Measurements from ENCODE around the gene ADARB1. TPM values are rescaled to one million over a fixed set of nuclear protein-coding genes. Genes with fewer than 3 reads are reported as not detected.

The ADARB1 gene
- total RNA-seq, 5 donors from 2014 or later (not counting 1 experiment from before 2014, with no cell fraction given), result 39.7 to 50.3 (median 44.5) TPM

- DNase-seq, result no peak
- Histone ChIP-seq H3K4me1 (ENCODE audit: control insufficient read depth in 1 of 2, extremely low read depth in 1 of 2, insufficient read depth in 2 of 2, low read length in 2 of 2) (peaks cover 23 to 33% of the 10 kb centered on the region in 2 experiments), H3K9me3 (no peaks in the 10 kb centered on the region), H3K27me3 (replicated peaks in 1 of 2; ENCODE audit: control insufficient read depth in 2 of 2, extremely low read depth in 1 of 2, insufficient read depth in 2 of 2, low read length in 1 of 2) (peaks cover 0 to 3% of the 10 kb centered on the region in 2 experiments), H3K4me3 (ENCODE audit: control insufficient read depth in 1 of 2, extremely low read depth in 1 of 2, low read length in 1 of 2) (peak overlapping the region; percentile 52 to 57), H3K27ac (ENCODE audit: low read length) (no peak overlapping the region), H3K36me3 (ENCODE audit: control insufficient read depth in 2 of 2, extremely low read depth in 1 of 2, insufficient read depth in 1 of 2, low read length in 1 of 2) (no peaks in the 10 kb centered on the region)
- ChIA-PET POLR2A (no interaction called here), CTCF (interaction anchor here in 1 of 2 donors (1.4 kb wide), 1 partner anchor 65 kb away, joined by 3 read pairs; no protein-coding TSS in a partner anchor)
- no peak for ATAC-seq (replicated peaks in 1 of 4)
- Mint-ChIP-seq H3K4me3 (peak overlapping the region; percentile 90 to 97 (median 94)), H3K9me3 (no peaks in the 10 kb centered on the region), H3K27me3 (no peaks in the 10 kb centered on the region), H3K4me1 (peaks cover 33 to 38% (median 37%) of the 10 kb centered on the region in 3 donors), H3K36me3 (no peaks in the 10 kb centered on the region), H3K27ac (peak overlapping the region; percentile 87 to 92)
- 35% methylated on average over 22 of the region's 42 CpGs for WGBS (ENCODE audit: insufficient coverage)
Observed at GRCh38 chr21:45073301-45074047, 906 bp upstream of the ADARB1 start.

- CTCF ChIA-PET, result interaction anchor here in 1 of 2 donors (0.6 to 1.4 kb wide), 2 partner anchors 53 to 62 kb away, joined by 3 to 5 read pairs; no protein-coding TSS in a partner anchor
- peak in 9 of 35 experiments; percentile 3 to 43 (median 26) for DNase-seq
- POLR2A ChIA-PET, result no interaction called here
- H3K4me1 Mint-ChIP-seq, result peaks cover 48 to 54% (median 53%) of the 10 kb centered on the region in 3 donors
- peak overlapping the region; percentile 72 to 88 (median 82) for H3K4me3 Mint-ChIP-seq
- H3K27ac Mint-ChIP-seq, result peak overlapping the region; percentile 89 to 98
- under 1% methylated on average over 98 of the region's 98 CpGs for WGBS (ENCODE audit: insufficient coverage)
- no peaks in the 10 kb centered on the region for H3K36me3 Mint-ChIP-seq
- peaks cover 37 to 47% of the 10 kb centered on the region in 2 experiments for H3K4me1 ChIP-seq (ENCODE audit: control insufficient read depth in 1 of 2, extremely low read depth in 1 of 2, insufficient read depth in 2 of 2, low read length in 2 of 2)
- H3K9me3 Mint-ChIP-seq, result no peaks in the 10 kb centered on the region
- no peaks in the 10 kb centered on the region for H3K27me3 ChIP-seq (replicated peaks in 1 of 2; ENCODE audit: control insufficient read depth in 2 of 2, extremely low read depth in 1 of 2, insufficient read depth in 2 of 2, low read length in 1 of 2)
- H3K4me3 ChIP-seq (ENCODE audit: control insufficient read depth in 1 of 2, extremely low read depth in 1 of 2, low read length in 1 of 2), result peak overlapping the region; percentile 58 to 70
- H3K27ac ChIP-seq (ENCODE audit: low read length), result no peak overlapping the region
- peak; percentile 3 to 37 (median 33) for ATAC-seq (replicated peaks in 1 of 4)
- H3K36me3 ChIP-seq (ENCODE audit: control insufficient read depth in 2 of 2, extremely low read depth in 1 of 2, insufficient read depth in 1 of 2, low read length in 1 of 2), result no peaks in the 10 kb centered on the region
- no peaks in the 10 kb centered on the region for H3K9me3 ChIP-seq
- no peaks in the 10 kb centered on the region for H3K27me3 Mint-ChIP-seq
Observed at GRCh38 chr21:45074818-45075595, 627 bp downstream of the ADARB1 start.

- H3K36me3 Mint-ChIP-seq, result no peaks in the 10 kb centered on the region
- Histone ChIP-seq H3K4me1 (ENCODE audit: control insufficient read depth in 1 of 2, extremely low read depth in 1 of 2, insufficient read depth in 2 of 2, low read length in 2 of 2) (peaks cover 44 to 54% of the 10 kb centered on the region in 2 experiments), H3K27me3 (replicated peaks in 1 of 2; ENCODE audit: control insufficient read depth in 2 of 2, extremely low read depth in 1 of 2, insufficient read depth in 2 of 2, low read length in 1 of 2) (no peaks in the 10 kb centered on the region), H3K9me3 (no peaks in the 10 kb centered on the region), H3K27ac (ENCODE audit: low read length) (no peak overlapping the region), H3K36me3 (ENCODE audit: control insufficient read depth in 2 of 2, extremely low read depth in 1 of 2, insufficient read depth in 1 of 2, low read length in 1 of 2) (no peaks in the 10 kb centered on the region), H3K4me3 (ENCODE audit: control insufficient read depth in 1 of 2, extremely low read depth in 1 of 2, low read length in 1 of 2) (peak overlapping the region; percentile 58 to 70)
- ATAC-seq (replicated peaks in 1 of 4), result no peak
- no peaks in the 10 kb centered on the region for H3K9me3 Mint-ChIP-seq
- CTCF ChIA-PET, result interaction anchor here (0.7 to 1.4 kb wide), 3 partner anchors 27 to 53 kb away, joined by 3 to 5 read pairs (median 4); no protein-coding TSS in a partner anchor
- 43% methylated on average over 9 of the region's 18 CpGs for WGBS (ENCODE audit: insufficient coverage)
- peaks cover 55 to 61% (median 59%) of the 10 kb centered on the region in 3 donors for H3K4me1 Mint-ChIP-seq
- peak overlapping the region; percentile 89 to 98 for H3K27ac Mint-ChIP-seq
- no peak for DNase-seq
- peak overlapping the region; percentile 72 to 88 (median 82) for H3K4me3 Mint-ChIP-seq
- POLR2A ChIA-PET, result no interaction called here
- no peaks in the 10 kb centered on the region for H3K27me3 Mint-ChIP-seq
Observed at GRCh38 chr21:45075596-45076244, 1.3 kb downstream of the ADARB1 start.

GRCh38 chr21:45076245-45076711 lies 1.9 kb downstream of the ADARB1 start:
- ChIA-PET POLR2A (no interaction called here), CTCF (interaction anchor here (0.7 to 1.4 kb wide), 3 partner anchors 26 to 52 kb away, joined by 3 to 5 read pairs (median 4); no protein-coding TSS in a partner anchor)
- Mint-ChIP-seq H3K4me3 (peak overlapping the region; percentile 72 to 88 (median 82)), H3K4me1 (peaks cover 60 to 66% (median 65%) of the 10 kb centered on the region in 3 donors), H3K9me3 (no peaks in the 10 kb centered on the region), H3K27ac (peak overlapping the region; percentile 89 to 98), H3K27me3 (no peaks in the 10 kb centered on the region), H3K36me3 (peaks cover 1% of the 10 kb centered on the region)
- H3K36me3 ChIP-seq (ENCODE audit: control insufficient read depth in 2 of 2, extremely low read depth in 1 of 2, insufficient read depth in 1 of 2, low read length in 1 of 2), result no peaks in the 10 kb centered on the region
- no peaks in the 10 kb centered on the region for H3K27me3 ChIP-seq (replicated peaks in 1 of 2; ENCODE audit: control insufficient read depth in 2 of 2, extremely low read depth in 1 of 2, insufficient read depth in 2 of 2, low read length in 1 of 2)
- H3K4me3 ChIP-seq (ENCODE audit: control insufficient read depth in 1 of 2, extremely low read depth in 1 of 2, low read length in 1 of 2), result peak overlapping the region; percentile 14 to 44
- 92% methylated on average over 5 of the region's 8 CpGs for WGBS (ENCODE audit: insufficient coverage)
- H3K9me3 ChIP-seq, result no peaks in the 10 kb centered on the region
- ATAC-seq (replicated peaks in 1 of 4) (no peak), DNase-seq (peak in 1 of 35 experiments; percentile 25)
- H3K27ac ChIP-seq (ENCODE audit: low read length), result no peak overlapping the region
- peaks cover 50 to 60% of the 10 kb centered on the region in 2 experiments for H3K4me1 ChIP-seq (ENCODE audit: control insufficient read depth in 1 of 2, extremely low read depth in 1 of 2, insufficient read depth in 2 of 2, low read length in 2 of 2)

GRCh38 chr21:45078371-45078770 lies 4.0 kb downstream of the ADARB1 start:
- POLR2A ChIA-PET, result no interaction called here

More at GRCh38 chr21:45078371-45078770, 4.0 kb downstream of the ADARB1 start:
- H3K27ac Mint-ChIP-seq, result peak overlapping the region; percentile 97 to 98
- peaks cover 80 to 83% (median 81%) of the 10 kb centered on the region in 3 donors for H3K4me1 Mint-ChIP-seq
- no peaks in the 10 kb centered on the region for H3K9me3 ChIP-seq
- H3K4me1 ChIP-seq (ENCODE audit: control insufficient read depth in 1 of 2, extremely low read depth in 1 of 2, insufficient read depth in 2 of 2, low read length in 2 of 2), result peaks cover 69 to 73% of the 10 kb centered on the region in 2 experiments
- no peaks in the 10 kb centered on the region for H3K9me3 Mint-ChIP-seq
- CTCF ChIA-PET, result interaction anchor here (0.5 to 1.3 kb wide), 4 partner anchors 50 to 146 kb away, joined by 3 to 11 read pairs (median 6); no protein-coding TSS in a partner anchor
- H3K36me3 Mint-ChIP-seq, result peaks cover 7% of the 10 kb centered on the region
- DNase-seq (peak in 1 of 35 experiments; percentile 28), ATAC-seq (replicated peaks in 1 of 4) (no peak)
- WGBS (ENCODE audit: insufficient coverage), result 63% methylated on average over 4 of the region's 5 CpGs
- peak overlapping the region; percentile 64 for H3K27ac ChIP-seq (ENCODE audit: low read length)
- H3K27me3 Mint-ChIP-seq, result no peaks in the 10 kb centered on the region
- H3K4me3 Mint-ChIP-seq, result peak overlapping the region in 1 of 3 donors; percentile 71
- H3K27me3 ChIP-seq (replicated peaks in 1 of 2; ENCODE audit: control insufficient read depth in 2 of 2, extremely low read depth in 1 of 2, insufficient read depth in 2 of 2, low read length in 1 of 2), result no peaks in the 10 kb centered on the region
- H3K4me3 ChIP-seq (ENCODE audit: control insufficient read depth in 1 of 2, extremely low read depth in 1 of 2, low read length in 1 of 2), result no peak overlapping the region
- no peaks in the 10 kb centered on the region for H3K36me3 ChIP-seq (ENCODE audit: control insufficient read depth in 2 of 2, extremely low read depth in 1 of 2, insufficient read depth in 1 of 2, low read length in 1 of 2)

Data from T-cell (primary cell).